HepG2 (cell line): ENCODE measurements around the gene LRRC45. TPM values are rescaled to one million over a fixed set of nuclear protein-coding genes. Genes with fewer than 3 reads are reported as not detected.

Experiments used
- E2F2 ChIP-seq: sonication (generic); formaldehyde crosslinking; IDR thresholded peaks from 2 replicates; pipeline ENCODE4 v1.4.0; 2020; ENCODE audit warnings: missing genetic modification reagents, borderline replicate concordance
- GATA4 ChIP-seq: sonication (generic); IDR thresholded peaks from 2 replicates; pipeline ENCODE4 v1.6.1; 2016; ENCODE audit warnings: antibody characterized with exemption, low read depth, borderline replicate concordance
- GATAD2A ChIP-seq: IDR thresholded peaks from 2 replicates; pipeline ENCODE4 v1.6.1; 2016
- MIER2 ChIP-seq: IDR thresholded peaks from 2 replicates; pipeline ENCODE4 v1.6.1; 2016; ENCODE audit warnings: missing biosample characterization, missing genetic modification reagents
- MXD3 ChIP-seq: IDR thresholded peaks from 2 replicates; pipeline ENCODE4 v1.6.1; 2016; ENCODE audit warnings: mild to moderate bottlenecking, missing biosample characterization, missing genetic modification reagents
- NCOR1 ChIP-seq: fragments of 200-600 bp; sonication (generic); IDR thresholded peaks from 2 replicates; pipeline ENCODE4 v1.7.0; 2017; ENCODE audit warnings: antibody characterized with exemption, low read length, borderline replicate concordance
- RXRA ChIP-seq: sonication (generic); formaldehyde crosslinking; IDR thresholded peaks from 2 replicates; pipeline ENCODE4 v1.5.1; 2020; ENCODE audit warnings: missing genetic modification reagents
- SOX13 ChIP-seq, 3 experiments: fragments of 450-650 bp in 1 of 3; sonication (generic) in 1 of 3; formaldehyde crosslinking in 1 of 3; IDR thresholded peaks in 2 of 3; conservative IDR thresholded peaks in 1 of 3; 2 replicates each; pipeline versions ENCODE4 v1.5.0 to v1.6.1; 2016 to 2020; ENCODE audit warnings: antibody characterized with exemption in 1 of 3, mild to moderate bottlenecking in 1 of 3, missing compliant biosample characterization in 1 of 3, missing genetic modification reagents in 1 of 3, moderate library complexity in 1 of 3
- ZBTB38 ChIP-seq: sonication (generic); formaldehyde crosslinking; IDR thresholded peaks from 2 replicates; pipeline ENCODE4 v1.5.1; 2020; ENCODE audit warnings: mild to moderate bottlenecking, missing genetic modification reagents
- ZNF101 ChIP-seq: sonication (generic); formaldehyde crosslinking; IDR thresholded peaks from 2 replicates; pipeline ENCODE4 v1.4.0; 2020; ENCODE audit warnings: mild to moderate bottlenecking, low read depth, missing genetic modification reagents, borderline replicate concordance
- ZNF205 ChIP-seq: IDR thresholded peaks from 2 replicates; pipeline ENCODE4 v1.6.1; 2018; ENCODE audit warnings: missing biosample characterization, missing genetic modification reagents
- ZNF383 ChIP-seq: sonication (generic); formaldehyde crosslinking; IDR thresholded peaks from 2 replicates; pipeline ENCODE4 v1.4.0; 2020; ENCODE audit warnings: missing genetic modification reagents, mild to moderate bottlenecking, borderline replicate concordance
- ZNF407 ChIP-seq: sonication (generic); formaldehyde crosslinking; IDR thresholded peaks from one replicate; pipeline ENCODE4 v1.5.1; 2020; ENCODE audit warnings: mild to moderate bottlenecking, missing genetic modification reagents; ENCODE audit errors: not compliant biosample characterization
- ZNF788 ChIP-seq: sonication (generic); formaldehyde crosslinking; IDR thresholded peaks from 2 replicates; pipeline ENCODE4 v1.5.0; 2020; ENCODE audit warnings: mild to moderate bottlenecking, missing genetic modification reagents, borderline replicate concordance
- polyA plus RNA-seq, 8 experiments: library from polyadenylated mRNA; depleted of rRNA in 3 of 8; stranded (reverse) in 7 of 8; unstranded in 1 of 8; fragments of >200 nt; fragmentation: Illumina TruSeq in 4 of 8; extraction: Trizol in 4 of 8; gene quantifications; 2 replicates each; pipeline versions ENCODE4 v1.2.1 to v1.2.3, GENCODE V29; 2011 to 2016; ENCODE audit warnings: low read depth in 4 of 8, missing spikeins in 1 of 8, mixed read lengths in 1 of 8; ENCODE audit not compliant: insufficient read depth in 1 of 8
- total RNA-seq, 5 experiments: library from RNA; depleted of rRNA; stranded (reverse); fragments of >200 nt; fragmentation: Illumina TruSeq; extraction: Trizol; gene quantifications; 2 replicates each; pipeline ENCODE4 v1.2.3, GENCODE V29; 2016; ENCODE audit warnings: low read depth in 1 of 5
- TF ChIP-seq, protein P1 (sequence below): sonication (generic); formaldehyde crosslinking; IDR thresholded peaks from 2 replicates; pipeline ENCODE4 v1.5.1; 2020; ENCODE audit warnings: missing genetic modification reagents, mild to moderate bottlenecking, borderline replicate concordance

LRRC45 gene
- total and polyA plus RNA-seq, 2 of the 13 experiments (the other 11 are each of a cell fraction or from before 2014, with no cell fraction given), result 11.6 to 48.1 TPM

DNA sequence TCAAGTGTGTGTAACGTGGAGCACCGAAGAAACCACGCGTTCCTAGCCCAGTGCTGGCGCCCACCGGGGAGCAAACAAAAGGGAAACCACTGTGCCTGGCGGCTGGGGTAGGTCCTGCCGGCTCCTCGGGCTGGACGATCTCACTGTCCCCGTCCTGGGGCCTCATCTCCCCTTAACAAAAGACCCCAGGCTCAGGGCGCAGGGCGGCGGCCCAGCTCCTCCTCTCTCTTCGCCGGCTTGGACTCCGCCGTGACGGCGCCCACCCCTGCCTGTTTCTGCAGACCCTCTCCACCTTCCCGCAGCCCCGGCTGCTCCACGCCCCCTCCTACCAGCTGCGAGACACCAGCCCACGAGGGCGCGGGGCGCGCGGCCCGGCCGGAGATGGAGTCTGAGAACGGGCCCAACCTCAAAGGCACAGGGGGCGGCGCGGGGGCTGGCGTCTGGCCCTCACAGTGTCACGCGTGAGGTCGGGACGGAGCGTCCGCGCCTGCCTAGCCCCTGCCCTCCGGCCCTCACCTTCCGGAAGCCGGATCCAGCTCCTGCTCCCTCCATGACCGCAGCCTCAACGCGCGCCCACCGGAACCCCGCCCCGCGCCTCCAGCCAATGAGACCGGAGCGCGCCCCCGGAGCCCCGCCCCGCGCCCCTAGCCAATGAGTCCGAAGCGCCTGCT lies 660 bp upstream of the LRRC45 start, which contains the start of gene CENPX (continued):
- no peak for TF ChIP-seq E2F2 (CRISPR knock-in tag)
- TF ChIP-seq, protein P1, sequence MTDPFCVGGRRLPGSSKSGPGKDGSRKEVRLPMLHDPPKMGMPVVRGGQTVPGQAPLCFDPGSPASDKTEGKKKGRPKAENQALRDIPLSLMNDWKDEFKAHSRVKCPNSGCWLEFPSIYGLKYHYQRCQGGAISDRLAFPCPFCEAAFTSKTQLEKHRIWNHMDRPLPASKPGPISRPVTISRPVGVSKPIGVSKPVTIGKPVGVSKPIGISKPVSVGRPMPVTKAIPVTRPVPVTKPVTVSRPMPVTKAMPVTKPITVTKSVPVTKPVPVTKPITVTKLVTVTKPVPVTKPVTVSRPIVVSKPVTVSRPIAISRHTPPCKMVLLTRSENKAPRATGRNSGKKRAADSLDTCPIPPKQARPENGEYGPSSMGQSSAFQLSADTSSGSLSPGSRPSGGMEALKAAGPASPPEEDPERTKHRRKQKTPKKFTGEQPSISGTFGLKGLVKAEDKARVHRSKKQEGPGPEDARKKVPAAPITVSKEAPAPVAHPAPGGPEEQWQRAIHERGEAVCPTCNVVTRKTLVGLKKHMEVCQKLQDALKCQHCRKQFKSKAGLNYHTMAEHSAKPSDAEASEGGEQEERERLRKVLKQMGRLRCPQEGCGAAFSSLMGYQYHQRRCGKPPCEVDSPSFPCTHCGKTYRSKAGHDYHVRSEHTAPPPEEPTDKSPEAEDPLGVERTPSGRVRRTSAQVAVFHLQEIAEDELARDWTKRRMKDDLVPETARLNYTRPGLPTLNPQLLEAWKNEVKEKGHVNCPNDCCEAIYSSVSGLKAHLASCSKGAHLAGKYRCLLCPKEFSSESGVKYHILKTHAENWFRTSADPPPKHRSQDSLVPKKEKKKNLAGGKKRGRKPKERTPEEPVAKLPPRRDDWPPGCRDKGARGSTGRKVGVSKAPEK (CRISPR knock-in tag), result peak; percentile 66; the same call in 1 of the 2 replicates
- TF ChIP-seq ZNF101 (CRISPR knock-in tag), result peak; percentile 68; the same call in 1 of the 2 replicates
- TF ChIP-seq ZNF407 (CRISPR knock-in tag), result no peak
- peak; percentile 47; the same call in 1 of the 2 replicates for TF ChIP-seq GATA4
- TF ChIP-seq SOX13 (IDR thresholded peaks at IDR 0.05), result no peak
- peak in 1 of 2 experiments; percentile 29; a peak in 1 of 4 replicates for TF ChIP-seq SOX13 (CRISPR knock-in tag; conservative IDR thresholded peaks at IDR 0.05 in 1 of 2, IDR thresholded peaks at IDR 0.05 in 1 of 2)
- TF ChIP-seq MXD3, result peak; percentile 77; the same call in 1 of the 2 replicates
- TF ChIP-seq MIER2, result no peak
- TF ChIP-seq ZNF788 (CRISPR knock-in tag), result 0 out of 2 replicates have a peak, but pooled peaks have one; percentile 30
- TF ChIP-seq ZNF205 (CRISPR knock-in tag), result no peak
- TF ChIP-seq NCOR1, result no peak
- TF ChIP-seq ZNF383 (CRISPR knock-in tag), result no peak; the same call in 1 of the 2 replicates
- no peak for TF ChIP-seq ZBTB38 (CRISPR knock-in tag)
- peak; percentile 64; the same call in 1 of the 2 replicates for TF ChIP-seq RXRA (CRISPR knock-in tag)
- 0 out of 2 replicates have a peak, but pooled peaks have one; percentile 1 for TF ChIP-seq GATAD2A (CRISPR knock-in tag)
